HG02763 (cell line): ENCODE data around the gene RET.

Source experiments
- ATAC-seq: cut with Tn5 transposase; IDR thresholded peaks from one replicate; pipeline ENCODE4 v1.9.1; 2021; ENCODE audit warnings: mild to moderate bottlenecking, moderate library complexity; ENCODE audit not compliant: unreplicated experiment

Gene RET

DNA sequence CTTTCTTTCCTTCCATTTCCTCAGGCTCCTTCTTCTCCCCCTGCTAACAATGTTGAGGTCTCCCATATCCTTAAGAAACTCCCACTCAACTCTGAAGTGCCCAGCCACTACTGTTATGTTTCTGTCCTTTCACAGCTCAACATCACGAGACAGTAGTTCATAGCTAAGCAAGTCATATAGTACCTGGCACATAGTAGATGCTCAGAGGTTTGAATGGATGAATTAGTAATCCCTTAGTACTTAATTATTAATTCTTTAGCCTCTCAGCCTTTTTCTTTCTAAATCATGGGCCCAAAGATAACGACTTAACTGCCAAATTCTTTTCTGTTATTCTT, 84.0 kb downstream of the RET start:
- peak; percentile 74 for ATAC-seq

DNA sequence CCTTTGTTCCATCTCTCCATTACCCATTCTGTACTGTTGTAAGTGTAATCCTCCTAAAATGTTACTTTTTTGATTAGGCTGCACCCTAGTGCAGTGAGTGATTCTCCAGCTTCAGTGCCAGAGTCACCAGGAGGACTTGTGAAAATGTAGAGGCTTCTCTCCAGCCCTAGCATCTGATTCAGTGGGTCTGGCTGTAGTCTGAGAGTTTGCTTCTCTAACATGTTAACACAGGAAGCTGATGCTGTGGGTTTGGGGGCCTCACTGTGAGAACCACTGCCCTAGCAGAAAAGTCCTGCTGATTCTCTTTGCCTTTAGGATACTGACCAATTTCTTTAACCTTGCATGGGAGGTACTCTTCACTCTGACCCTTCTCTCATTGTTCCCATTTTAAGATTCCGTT, 85.7 kb downstream of the RET start:
- ATAC-seq = no peak

DNA sequence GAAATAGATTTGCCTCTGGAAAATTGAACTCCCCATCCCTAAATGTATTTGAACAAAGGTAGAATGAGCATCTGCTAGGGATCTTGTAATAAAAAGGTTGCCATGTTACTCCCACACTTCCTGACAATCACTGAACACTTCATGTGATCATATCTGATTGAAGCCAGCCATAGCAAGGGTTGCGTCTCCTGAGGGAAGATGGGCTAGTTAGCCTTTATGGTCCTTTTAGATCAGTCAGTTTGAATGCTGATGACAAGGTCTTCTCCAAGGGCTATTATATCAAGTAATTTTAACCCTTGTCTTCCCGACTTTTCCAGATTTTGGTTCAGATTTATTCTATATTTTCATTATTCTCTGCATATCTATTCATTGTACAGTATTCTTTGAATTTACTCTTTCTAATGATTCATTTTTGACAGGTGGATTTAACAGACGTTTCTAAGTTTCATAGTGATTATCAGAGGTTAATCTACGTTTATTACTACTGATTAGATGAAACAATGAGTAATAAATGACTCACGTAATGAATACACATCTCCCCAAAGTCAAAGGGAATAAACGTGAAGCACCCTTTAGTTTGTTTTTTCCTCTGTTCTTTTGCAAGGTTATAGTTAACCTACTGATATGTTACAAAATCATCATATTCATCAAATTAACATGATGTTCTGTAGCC, 89.5 kb downstream of the RET start:
- ATAC-seq = no peak

DNA sequence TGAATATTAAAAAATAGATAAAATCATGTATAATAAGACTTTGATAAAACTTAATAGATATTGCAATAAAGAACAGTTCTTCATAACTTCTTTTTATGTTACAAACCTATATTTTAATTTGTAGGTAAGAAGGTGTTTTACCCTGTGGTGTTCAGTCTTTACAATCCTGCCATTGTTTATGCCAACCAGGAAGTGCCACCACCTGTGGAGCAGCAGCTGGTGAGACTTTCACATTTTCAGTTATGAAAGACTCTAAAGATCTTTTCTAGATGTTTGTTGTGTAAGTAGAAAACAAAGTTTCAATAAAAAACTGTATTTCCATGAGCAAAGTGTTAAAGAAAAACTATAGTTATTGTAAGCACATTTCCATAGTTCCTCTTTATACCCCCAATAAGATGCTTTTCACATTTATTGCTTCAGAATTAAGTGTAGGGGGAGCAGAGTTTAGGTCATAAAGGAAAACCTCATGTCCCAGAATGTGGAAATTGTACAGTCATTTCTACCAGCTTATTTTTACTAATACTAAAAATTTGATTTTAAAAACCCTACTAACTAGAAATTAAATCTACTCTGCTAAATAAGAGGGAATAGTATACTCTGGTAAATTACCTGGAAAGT, 90.1 kb downstream of the RET start:
- ATAC-seq = peak; percentile 68

DNA sequence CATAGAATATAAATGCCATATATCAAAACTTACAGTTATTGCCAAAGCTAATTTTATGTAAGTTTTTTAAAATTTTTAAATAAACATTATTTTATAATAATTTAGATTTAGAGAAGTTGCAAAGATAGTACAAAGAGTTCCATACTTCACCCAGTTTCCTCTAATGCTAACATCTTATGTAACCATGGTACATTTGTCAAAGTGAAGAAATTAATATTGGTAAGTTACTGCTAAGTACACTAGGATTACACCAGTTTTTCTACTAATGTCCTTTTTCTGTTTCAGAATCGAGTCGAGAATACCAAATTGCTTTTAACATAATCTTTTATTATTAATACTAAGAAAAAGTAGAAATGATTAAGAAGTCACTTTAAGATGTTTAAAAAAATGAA, 90.6 kb downstream of the RET start:
- no peak for ATAC-seq

DNA sequence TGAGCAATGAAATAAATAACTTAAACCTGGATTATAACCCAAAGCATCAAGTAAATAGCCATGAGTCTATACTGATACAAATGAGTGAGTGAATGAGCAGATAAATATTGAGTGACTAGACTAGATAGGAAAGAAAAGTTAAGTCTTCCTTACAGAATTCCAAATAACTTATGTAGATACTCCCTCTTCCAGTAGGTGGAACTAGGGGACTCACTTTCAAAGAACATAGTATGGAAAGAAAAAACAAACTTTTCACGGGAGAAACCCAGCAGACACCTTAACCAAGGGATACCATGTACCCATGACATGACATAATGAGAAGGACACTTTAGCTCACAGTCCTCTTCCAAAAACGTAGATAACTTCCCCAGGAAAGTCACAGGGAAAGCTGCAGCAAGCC, 93.6 kb downstream of the RET start:
- no peak for ATAC-seq

DNA sequence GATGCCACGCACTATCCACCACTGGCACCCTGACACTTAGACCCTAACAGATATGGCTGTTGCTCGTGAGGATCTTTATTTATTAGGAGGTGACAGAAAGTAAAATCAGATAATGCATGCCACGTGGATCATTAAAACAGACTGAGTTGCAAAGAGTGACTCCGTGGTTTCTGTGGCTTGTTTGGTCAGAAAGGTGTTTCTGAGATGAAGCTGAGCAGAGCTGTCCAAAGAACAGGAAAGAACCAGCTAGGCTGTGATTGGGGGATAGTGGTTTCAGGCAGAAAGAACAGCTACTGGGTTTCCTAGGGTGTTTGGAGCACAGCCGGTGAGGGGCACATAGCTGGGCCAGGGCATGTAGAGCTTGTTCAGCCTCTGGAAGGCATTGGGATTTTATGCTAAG, 95.8 kb downstream of the RET start:
- ATAC-seq = no peak

DNA sequence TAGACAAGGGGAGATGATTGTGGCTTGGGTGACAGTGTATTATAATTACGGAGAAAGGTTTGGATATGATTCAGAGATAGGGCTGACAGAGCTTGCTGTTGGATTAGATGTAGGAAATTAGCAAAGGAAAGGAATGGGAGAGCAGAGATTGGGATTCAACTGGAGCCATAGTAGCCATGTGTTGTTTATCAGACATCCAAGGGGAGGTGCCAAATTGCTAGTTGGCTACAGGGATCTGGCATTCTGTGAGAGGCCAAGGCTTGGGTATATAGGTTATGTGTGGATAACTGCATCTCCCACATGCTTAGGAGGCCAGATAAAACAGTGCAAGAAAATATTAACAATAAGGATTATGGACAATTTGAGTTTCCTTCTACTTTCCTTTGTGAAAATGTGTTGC, 96.3 kb downstream of the RET start:
- no peak for ATAC-seq

DNA sequence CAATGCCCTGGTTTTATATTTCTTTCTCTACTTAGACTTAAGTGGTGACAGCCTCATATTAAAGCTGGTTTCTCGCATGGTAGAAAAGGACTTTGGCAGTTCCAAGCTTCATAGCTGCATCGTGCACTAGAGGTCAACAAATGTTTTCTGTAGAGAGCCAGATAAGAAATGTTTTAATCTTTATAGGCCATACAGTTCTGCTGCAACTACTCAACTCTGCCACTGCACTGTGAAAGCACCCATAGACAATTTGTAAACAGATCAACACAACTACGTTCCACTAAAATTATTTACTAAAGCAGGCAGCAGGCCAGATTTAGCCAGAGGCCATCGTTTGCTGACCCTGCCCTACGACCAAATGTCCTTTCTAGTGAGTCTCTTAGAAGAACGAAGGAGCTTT, 98.1 kb downstream of the RET start:
- ATAC-seq = no peak

DNA sequence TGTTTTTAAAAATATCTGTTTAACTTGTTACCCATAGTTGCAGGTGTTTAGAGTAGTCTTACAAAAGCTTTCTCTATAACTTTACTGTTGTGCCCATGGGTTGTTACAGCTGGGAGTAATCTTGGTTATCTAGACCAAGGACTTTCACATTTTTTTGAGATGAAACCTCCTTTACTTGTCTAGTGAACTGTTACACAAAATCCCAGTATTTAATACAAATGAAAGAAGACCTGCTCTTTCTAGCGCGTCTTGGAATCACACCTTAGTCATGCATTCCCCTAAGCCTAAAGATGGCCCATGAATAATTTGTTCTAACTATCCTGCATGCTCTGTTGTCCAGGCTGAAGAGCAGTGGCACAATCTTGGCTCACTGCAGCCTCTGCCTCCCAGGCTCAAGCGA, 99.4 kb downstream of the RET start:
- ATAC-seq = no peak

DNA sequence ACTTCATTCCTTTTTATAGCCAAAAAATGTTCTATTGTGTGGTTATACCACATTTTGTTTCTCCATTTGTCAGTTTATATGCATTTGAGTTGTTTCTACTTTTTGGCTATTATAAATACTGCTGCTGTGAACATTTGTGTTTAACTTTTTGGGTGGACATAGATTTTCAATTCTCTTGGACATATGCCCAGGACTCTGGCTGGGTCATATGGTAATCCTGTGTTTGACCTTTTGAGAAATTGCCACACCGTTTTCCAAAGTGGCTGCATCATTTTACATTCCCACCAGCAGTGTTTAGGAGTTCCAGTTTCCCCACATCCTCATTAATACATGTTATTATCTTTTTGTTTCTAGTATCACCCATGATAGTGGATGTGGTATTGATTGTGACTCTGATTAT, 100.7 kb downstream of the RET start:
- no peak for ATAC-seq
